ENCODE data around the gene CMA1. TPM values are rescaled to one million over a fixed set of nuclear protein-coding genes. Genes with fewer than 3 reads are reported as not detected.

The CMA1 gene, protein sequence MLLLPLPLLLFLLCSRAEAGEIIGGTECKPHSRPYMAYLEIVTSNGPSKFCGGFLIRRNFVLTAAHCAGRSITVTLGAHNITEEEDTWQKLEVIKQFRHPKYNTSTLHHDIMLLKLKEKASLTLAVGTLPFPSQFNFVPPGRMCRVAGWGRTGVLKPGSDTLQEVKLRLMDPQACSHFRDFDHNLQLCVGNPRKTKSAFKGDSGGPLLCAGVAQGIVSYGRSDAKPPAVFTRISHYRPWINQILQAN
- not detected in 5 replicates for total RNA-seq (2022; extraction: Qiagen RNA extraction; ENCODE audit: low read depth)

DNA sequence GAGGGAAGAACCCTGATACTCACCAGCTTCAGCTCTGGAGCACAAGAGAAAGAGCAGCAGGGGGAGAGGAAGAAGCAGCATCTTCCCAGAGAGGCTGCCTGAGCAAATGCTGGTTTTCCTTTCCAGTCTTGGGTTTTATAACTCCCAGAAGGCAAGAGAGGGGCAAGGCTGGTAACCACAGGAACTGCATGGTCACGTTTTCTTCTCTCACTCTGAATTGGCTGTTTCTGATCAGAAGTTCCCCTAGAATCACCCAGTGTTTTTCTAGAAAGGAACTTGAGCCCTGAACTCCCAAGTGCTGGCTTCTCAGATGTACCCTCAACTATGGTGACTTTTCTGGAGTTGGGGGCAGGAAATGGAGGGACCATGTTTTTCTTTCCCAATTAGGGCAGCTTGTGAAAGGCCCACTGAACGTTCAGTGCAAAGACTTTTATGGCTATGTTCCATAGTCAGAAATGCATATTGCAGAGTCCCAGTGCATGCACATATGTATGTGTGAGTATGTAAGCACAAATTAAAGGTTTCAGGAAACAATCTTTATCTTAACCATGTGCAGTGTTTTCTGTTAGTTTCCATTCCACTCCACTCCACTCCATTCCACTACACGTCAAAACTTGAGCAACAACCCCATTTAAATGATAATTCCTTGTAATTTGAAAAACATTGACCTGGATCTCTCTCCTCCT, at the start of gene CMA1:
TSS of gene CMA1 (minus strand) at position 111 of the 686 bp plus-strand sequence. CDS start at position 81, 30 bp downstream.

Other genes with a start within 250 kb of the CMA1 start
- 0.53 to 1.1 TPM (median 1.0 TPM) in 5 replicates for gene TGM1, start 245.1 kb downstream of the CMA1 start, total RNA-seq (2022; extraction: Qiagen RNA extraction; ENCODE audit: low read depth)
- 15.2 to 18.4 TPM (median 16.6 TPM) in 5 replicates for gene RABGGTA, start 236.7 kb downstream of the CMA1 start, total RNA-seq (2022; extraction: Qiagen RNA extraction; ENCODE audit: low read depth)
- gene DHRS1, start 208.5 kb downstream of the CMA1 start, total RNA-seq (2022; extraction: Qiagen RNA extraction; ENCODE audit: low read depth), result 10.3 to 14.0 TPM (median 13.1 TPM) in 5 replicates
- gene NOP9, start 208.4 kb downstream of the CMA1 start, total RNA-seq (2022; extraction: Qiagen RNA extraction; ENCODE audit: low read depth), result 13.7 to 17.0 TPM (median 16.6 TPM) in 5 replicates
- 0.15 to 1.00 TPM (median 0.20 TPM) in 5 replicates for gene CIDEB, start 200.3 kb downstream of the CMA1 start, total RNA-seq (2022; extraction: Qiagen RNA extraction; ENCODE audit: low read depth)
- 2.5 to 5.7 TPM (median 4.3 TPM) in 5 replicates for gene LTB4R2, start 198.1 kb downstream of the CMA1 start, total RNA-seq (2022; extraction: Qiagen RNA extraction; ENCODE audit: low read depth)
- 3.7 to 6.6 TPM (median 6.4 TPM) in 5 replicates for gene LTB4R, start 196.8 kb downstream of the CMA1 start, total RNA-seq (2022; extraction: Qiagen RNA extraction; ENCODE audit: low read depth)
- not detected in 5 replicates for gene ADCY4, start 173.2 kb downstream of the CMA1 start, total RNA-seq (2022; extraction: Qiagen RNA extraction; ENCODE audit: low read depth)
- gene RIPK3, start 168.3 kb downstream of the CMA1 start, total RNA-seq (2022; extraction: Qiagen RNA extraction; ENCODE audit: low read depth), result not detected in 5 replicates
- gene NFATC4, start 140.1 kb downstream of the CMA1 start, total RNA-seq (2022; extraction: Qiagen RNA extraction; ENCODE audit: low read depth), result 0.29 to 0.67 TPM (median 0.47 TPM) in 4 of 5 replicates, not detected in the other
- gene NYNRIN, start 109.3 kb downstream of the CMA1 start, total RNA-seq (2022; extraction: Qiagen RNA extraction; ENCODE audit: low read depth), result 0.16 to 0.78 TPM (median 0.18 TPM) in 5 replicates
- 1.0 to 1.6 TPM (median 1.3 TPM) in 5 replicates for gene CBLN3, start 78.6 kb downstream of the CMA1 start, total RNA-seq (2022; extraction: Qiagen RNA extraction; ENCODE audit: low read depth)
- gene KHNYN, start 78.3 kb downstream of the CMA1 start, total RNA-seq (2022; extraction: Qiagen RNA extraction; ENCODE audit: low read depth), result 19.3 to 28.8 TPM (median 26.1 TPM) in 5 replicates
- gene SDR39U1, start 65.5 kb downstream of the CMA1 start, total RNA-seq (2022; extraction: Qiagen RNA extraction; ENCODE audit: low read depth), result 42.7 to 56.3 TPM (median 47.4 TPM) in 5 replicates
- not detected in 5 replicates for gene CTSG, start 68.0 kb upstream of the CMA1 start, total RNA-seq (2022; extraction: Qiagen RNA extraction; ENCODE audit: low read depth)
- not detected in 5 replicates for gene GZMH, start 101.4 kb upstream of the CMA1 start, total RNA-seq (2022; extraction: Qiagen RNA extraction; ENCODE audit: low read depth)
- gene GZMB, start 125.9 kb upstream of the CMA1 start, total RNA-seq (2022; extraction: Qiagen RNA extraction; ENCODE audit: low read depth), result not detected in 5 replicates

Measured in A549 treated with RU486 at 1 μM for 4 hours (cell line).